GM21423 (cell line): Measurements from ENCODE around the gene DNAI4.

ENCODE experiments used
- ATAC-seq: cut with Tn5 transposase; IDR thresholded peaks from one replicate; pipeline ENCODE4 v1.9.1; 2021; ENCODE audit warnings: mild to moderate bottlenecking, moderate library complexity; ENCODE audit not compliant: unreplicated experiment

The DNAI4 gene

DNA sequence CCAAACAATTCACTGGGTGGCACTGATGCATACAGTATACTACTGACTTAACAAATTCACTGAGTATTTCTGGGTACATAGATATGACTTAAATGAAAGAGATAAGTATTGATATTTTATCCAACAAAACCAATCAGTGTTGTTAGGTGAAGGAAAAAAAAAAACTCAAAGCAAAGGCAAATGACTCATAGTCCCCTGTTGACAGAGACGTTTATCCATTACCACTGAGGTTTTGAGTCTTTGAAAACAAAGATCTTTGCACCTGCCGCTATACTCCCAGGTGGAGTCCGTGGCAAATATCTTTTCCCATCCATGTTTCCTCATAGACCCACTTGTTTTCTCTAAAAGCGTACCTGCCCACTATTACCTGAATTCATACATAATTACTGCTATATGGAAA is 154.0 kb downstream of the DNAI4 start:
- no peak for ATAC-seq

DNA sequence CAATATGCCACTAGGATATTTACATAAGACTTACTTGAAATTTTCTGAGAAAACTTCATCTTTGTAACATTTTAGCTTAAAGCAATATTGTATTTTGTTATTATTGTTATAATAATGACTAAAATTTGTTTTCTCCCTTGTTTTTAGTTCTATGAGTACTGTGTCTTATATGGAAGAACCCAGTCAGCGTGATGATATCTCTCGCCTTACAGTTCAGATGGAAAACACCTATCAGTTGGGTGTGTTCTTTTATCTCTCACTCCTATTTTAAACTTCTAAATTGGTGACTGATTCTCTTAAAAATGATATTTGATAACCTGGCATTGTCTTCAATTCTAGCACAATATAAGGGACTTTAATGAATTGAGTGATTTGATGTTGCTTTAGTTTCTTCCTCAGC is 154.4 kb downstream of the DNAI4 start:
- no peak for ATAC-seq

- ATAC-seq, result no peak
These were observed 155.0 kb downstream of the DNAI4 start for GRCh38 chr1:66769512-66770229.

DNA sequence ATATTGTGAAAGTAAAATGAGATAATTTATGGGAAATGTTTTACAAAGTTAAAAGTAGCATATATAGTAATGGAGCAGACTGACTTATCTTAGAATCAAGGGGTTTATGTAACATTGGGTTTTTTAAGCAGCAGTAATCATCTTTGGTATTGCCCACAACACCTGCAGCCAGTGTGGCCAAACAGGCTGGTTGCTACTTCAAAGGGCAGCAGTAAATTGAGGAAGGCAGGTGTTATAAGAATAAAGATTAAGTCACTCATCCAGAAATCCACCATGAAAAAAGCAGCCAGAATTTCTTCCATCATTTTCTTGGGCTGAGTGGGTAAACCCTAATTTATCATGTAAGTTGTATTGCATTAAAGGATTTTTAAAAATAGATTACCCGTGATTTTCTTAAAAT is 155.7 kb downstream of the DNAI4 start:
- ATAC-seq, result no peak

GRCh38 chr1:66767626-66768025 is 157.0 kb downstream of the DNAI4 start:
- ATAC-seq, result no peak

- no peak for ATAC-seq
These were observed 159.6 kb downstream of the DNAI4 start for GRCh38 chr1:66764994-66765578.
